Type B pancreatic cell (in vitro differentiated cells): ENCODE results near the gene MSANTD2. TPM values are rescaled to one million over a fixed set of nuclear protein-coding genes. Genes with fewer than 3 reads are reported as not detected.

Source experiments
- DNase-seq: peaks from one replicate; pipeline ENCODE4 v3.0.0; 2021; ENCODE audit warnings: mixed read lengths; ENCODE audit not compliant: unreplicated experiment; ENCODE audit errors: extremely low spot score
- H3K27ac Mint-ChIP-seq: 2 replicates; pipeline ENCODE4 v1.8.0; 2021; ENCODE audit warnings: mild to moderate bottlenecking, mixed read lengths
- H3K27me3 Mint-ChIP-seq: 2 replicates; pipeline ENCODE4 v1.8.0; 2021; ENCODE audit warnings: mixed read lengths
- H3K36me3 Mint-ChIP-seq: 2 replicates; pipeline ENCODE4 v1.8.0; 2021; ENCODE audit warnings: mixed read lengths
- H3K4me1 Mint-ChIP-seq: one replicate; pipeline ENCODE4 v1.8.0; 2021; ENCODE audit warnings: mixed read lengths; ENCODE audit not compliant: unreplicated experiment
- H3K4me3 Mint-ChIP-seq: 2 replicates; pipeline ENCODE4 v1.8.0; 2021; ENCODE audit warnings: mild to moderate bottlenecking, mixed read lengths
- H3K9me3 Mint-ChIP-seq: 2 replicates; pipeline ENCODE4 v1.8.0; 2021; ENCODE audit warnings: mixed read lengths
- CTCF ChIP-seq: fragments of 200-600 bp; sonication (generic); conservative IDR thresholded peaks from 2 replicates; pipeline ENCODE4 v1.5.0; 2021; ENCODE audit warnings: antibody characterized with exemption, mild to moderate bottlenecking
- total RNA-seq: library from RNA; stranded (reverse); gene quantifications from 2 replicates; pipeline ENCODE4 v1.2.1, GENCODE V29; 2021; ENCODE audit warnings: low replicate concordance

MSANTD2 gene
- total RNA-seq, 1 donor from 2014 or later, result 27.4 TPM

DNA sequence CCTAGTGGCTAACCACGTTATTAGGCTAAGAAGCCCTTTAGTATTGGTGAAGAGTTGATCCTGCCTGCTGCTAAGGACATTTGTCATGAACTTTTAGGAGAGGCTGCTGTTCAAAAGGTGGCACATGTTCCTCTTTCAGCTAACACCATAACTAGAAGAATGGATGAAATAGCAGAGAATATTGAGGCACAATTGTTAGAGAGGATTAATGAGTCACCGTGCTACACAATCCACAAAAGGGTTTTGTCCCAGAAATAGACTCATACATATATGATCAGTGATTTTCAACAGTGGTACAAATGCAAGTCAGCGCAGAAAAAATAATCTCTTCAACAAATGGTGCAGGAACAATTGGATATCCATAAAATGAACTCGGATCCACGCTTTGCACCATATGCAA lies 7.0 kb upstream of the MSANTD2 start:
- Mint-ChIP-seq H3K27ac (no peak overlapping the region), H3K36me3 (no peaks in the 10 kb centered on the region), H3K4me1 (no peaks in the 10 kb centered on the region), H3K4me3 (no peak overlapping the region), H3K9me3 (no peaks in the 10 kb centered on the region), H3K27me3 (peaks cover 4% of the 10 kb centered on the region)
- no peak for DNase-seq
- TF ChIP-seq CTCF, result no peak

DNA sequence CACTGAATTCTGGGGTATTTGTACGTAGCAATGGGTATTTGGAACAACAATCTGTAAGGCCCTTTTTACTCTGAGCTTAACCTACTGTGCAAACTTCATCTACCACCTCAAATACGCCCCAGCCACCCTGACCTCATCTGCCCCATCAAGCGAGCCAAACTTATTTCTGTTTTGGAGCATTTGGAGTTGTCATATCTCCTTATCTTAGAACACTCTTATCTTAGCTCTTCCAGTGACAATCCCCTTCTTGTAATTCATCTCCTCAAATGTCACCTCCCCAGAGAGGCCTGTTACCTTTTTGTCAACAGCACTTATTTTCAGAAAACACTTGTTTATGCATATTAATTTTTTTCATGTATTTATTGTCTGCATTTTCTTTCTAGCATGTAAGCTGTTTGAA lies 4.7 kb upstream of the MSANTD2 start:
- DNase-seq, result no peak
- Mint-ChIP-seq H3K9me3 (no peaks in the 10 kb centered on the region), H3K36me3 (no peaks in the 10 kb centered on the region), H3K27me3 (no peaks in the 10 kb centered on the region), H3K4me1 (peaks cover 15% of the 10 kb centered on the region), H3K4me3 (no peak overlapping the region), H3K27ac (no peak overlapping the region)
- no peak for TF ChIP-seq CTCF

DNA sequence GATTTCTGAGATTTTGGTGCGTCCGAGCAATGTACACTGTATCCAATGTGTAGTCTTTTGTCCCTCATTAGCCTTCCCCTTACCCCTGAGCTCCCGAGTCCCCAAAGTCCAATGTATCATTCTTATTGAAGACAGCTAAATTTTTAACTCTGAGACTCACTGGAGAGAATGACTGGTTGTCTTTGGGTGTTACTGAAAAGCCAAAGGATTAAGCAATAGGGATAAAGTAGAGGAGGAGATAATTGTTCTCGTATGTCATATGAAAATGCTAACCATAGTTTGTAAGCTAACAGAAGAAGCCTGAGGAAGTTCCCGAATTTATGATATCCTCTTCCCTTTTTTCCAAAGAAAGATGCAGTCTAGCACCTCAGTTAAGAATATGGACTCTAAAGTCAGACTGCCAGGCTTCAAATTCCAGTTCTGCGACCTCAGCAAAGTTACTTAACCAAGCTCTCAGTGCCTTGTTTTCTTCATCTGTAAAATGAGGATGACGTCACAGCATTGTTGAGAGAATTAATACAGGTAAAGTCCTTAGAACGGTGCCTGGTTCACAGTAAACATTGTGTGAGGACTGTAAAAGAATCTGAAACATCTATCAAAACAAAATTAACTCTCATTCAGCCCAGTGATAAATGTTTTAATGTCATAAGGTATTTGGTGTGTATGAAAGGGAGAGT lies 1.6 kb upstream of the MSANTD2 start:
- H3K9me3 Mint-ChIP-seq, result no peaks in the 10 kb centered on the region
- H3K36me3 Mint-ChIP-seq, result no peaks in the 10 kb centered on the region
- H3K27ac Mint-ChIP-seq, result peak overlapping the region; percentile 59
- no peak for DNase-seq
- TF ChIP-seq CTCF, result no peak
- peak overlapping the region; percentile 92 for H3K4me3 Mint-ChIP-seq
- peaks cover 30% of the 10 kb centered on the region for H3K4me1 Mint-ChIP-seq
- no peaks in the 10 kb centered on the region for H3K27me3 Mint-ChIP-seq

- DNase-seq, result no peak
- Mint-ChIP-seq H3K4me3 (peak overlapping the region; percentile 92), H3K27me3 (no peaks in the 10 kb centered on the region), H3K27ac (peak overlapping the region; percentile 96), H3K9me3 (no peaks in the 10 kb centered on the region), H3K4me1 (peaks cover 30% of the 10 kb centered on the region), H3K36me3 (no peaks in the 10 kb centered on the region)
- no peak for TF ChIP-seq CTCF
These were observed 808 bp upstream of the MSANTD2 start for GRCh38 chr11:124801014-124801413.

GRCh38 chr11:124799348-124800225 lies 619 bp downstream of the MSANTD2 start:
- H3K4me3 Mint-ChIP-seq, result peak overlapping the region; percentile 92
- TF ChIP-seq CTCF, result no peak
- peak overlapping the region; percentile 84 for H3K27ac Mint-ChIP-seq
- H3K36me3 Mint-ChIP-seq, result no peaks in the 10 kb centered on the region
- DNase-seq, result peak; percentile 72
- H3K27me3 Mint-ChIP-seq, result no peaks in the 10 kb centered on the region
- no peaks in the 10 kb centered on the region for H3K9me3 Mint-ChIP-seq
- H3K4me1 Mint-ChIP-seq, result peaks cover 30% of the 10 kb centered on the region
